ENCODE results near the gene TSSK6. TPM values are rescaled to one million over a fixed set of nuclear protein-coding genes. Genes with fewer than 3 reads are reported as not detected.

The TSSK6 gene
- total RNA-seq, 1 donor from 2014 or later, result 1.8 TPM

DNA sequence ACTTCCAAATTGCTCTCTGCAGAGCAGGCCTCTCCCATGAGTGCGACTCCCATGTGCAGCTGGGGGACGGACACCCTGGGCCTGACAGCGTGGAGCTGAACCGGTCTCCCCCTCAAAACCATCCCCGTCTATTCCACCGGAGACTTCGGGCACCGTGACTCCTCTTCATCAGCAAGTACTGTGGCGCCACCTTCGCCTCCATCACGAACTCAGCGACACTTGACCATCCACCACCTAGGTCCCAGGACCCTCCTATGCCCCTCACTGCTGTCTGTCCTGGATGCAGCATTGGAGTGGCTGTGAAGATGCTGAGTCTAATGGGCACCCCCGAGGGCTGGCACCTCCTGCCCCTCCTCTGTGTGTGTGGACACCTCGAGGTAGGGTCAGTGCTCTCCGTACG is 43.3 kb upstream of the TSSK6 start:
- H3K4me1 Mint-ChIP-seq (ENCODE audit: low read depth), result peaks cover 2% of the 10 kb centered on the region
- H3K36me3 Mint-ChIP-seq (ENCODE audit: low read depth), result no peaks in the 10 kb centered on the region
- H3K27me3 Mint-ChIP-seq (ENCODE audit: low read depth), result no peaks in the 10 kb centered on the region
- H3K9me3 Mint-ChIP-seq (ENCODE audit: low read depth), result no peaks in the 10 kb centered on the region
- no peak for DNase-seq (ENCODE audit: low spot score)
- H3K27ac Mint-ChIP-seq (ENCODE audit: unreplicated experiment), result no peak overlapping the region
- no peak overlapping the region for H3K4me3 Mint-ChIP-seq (ENCODE audit: unreplicated experiment)
- TF ChIP-seq, protein P1, sequence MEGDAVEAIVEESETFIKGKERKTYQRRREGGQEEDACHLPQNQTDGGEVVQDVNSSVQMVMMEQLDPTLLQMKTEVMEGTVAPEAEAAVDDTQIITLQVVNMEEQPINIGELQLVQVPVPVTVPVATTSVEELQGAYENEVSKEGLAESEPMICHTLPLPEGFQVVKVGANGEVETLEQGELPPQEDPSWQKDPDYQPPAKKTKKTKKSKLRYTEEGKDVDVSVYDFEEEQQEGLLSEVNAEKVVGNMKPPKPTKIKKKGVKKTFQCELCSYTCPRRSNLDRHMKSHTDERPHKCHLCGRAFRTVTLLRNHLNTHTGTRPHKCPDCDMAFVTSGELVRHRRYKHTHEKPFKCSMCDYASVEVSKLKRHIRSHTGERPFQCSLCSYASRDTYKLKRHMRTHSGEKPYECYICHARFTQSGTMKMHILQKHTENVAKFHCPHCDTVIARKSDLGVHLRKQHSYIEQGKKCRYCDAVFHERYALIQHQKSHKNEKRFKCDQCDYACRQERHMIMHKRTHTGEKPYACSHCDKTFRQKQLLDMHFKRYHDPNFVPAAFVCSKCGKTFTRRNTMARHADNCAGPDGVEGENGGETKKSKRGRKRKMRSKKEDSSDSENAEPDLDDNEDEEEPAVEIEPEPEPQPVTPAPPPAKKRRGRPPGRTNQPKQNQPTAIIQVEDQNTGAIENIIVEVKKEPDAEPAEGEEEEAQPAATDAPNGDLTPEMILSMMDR (IDR thresholded peaks at IDR 0.05), result no peak

DNA sequence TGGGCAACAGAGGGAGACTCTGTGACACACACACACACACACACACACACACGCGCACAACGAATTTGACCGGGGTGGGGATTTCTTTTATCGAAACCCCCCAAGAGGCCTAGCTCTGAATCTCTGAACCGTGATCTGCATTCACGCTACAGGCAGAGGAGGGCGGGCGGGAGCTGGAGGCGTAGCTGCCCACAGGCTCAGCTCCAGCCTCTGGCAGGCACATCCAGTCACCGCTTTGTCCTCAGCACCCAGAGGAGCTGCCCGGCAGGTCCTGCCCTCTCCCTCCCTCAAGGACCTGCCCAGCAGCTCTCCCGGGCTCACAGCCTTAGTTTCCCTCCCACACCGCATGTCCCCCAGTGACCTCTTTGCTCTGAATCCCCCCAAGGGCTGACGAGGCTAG is 42.7 kb upstream of the TSSK6 start:
- Mint-ChIP-seq H3K4me1 (ENCODE audit: low read depth) (peaks cover 2% of the 10 kb centered on the region), H3K27ac (ENCODE audit: unreplicated experiment) (no peak overlapping the region), H3K27me3 (ENCODE audit: low read depth) (no peaks in the 10 kb centered on the region), H3K36me3 (ENCODE audit: low read depth) (no peaks in the 10 kb centered on the region), H3K9me3 (ENCODE audit: low read depth) (no peaks in the 10 kb centered on the region), H3K4me3 (ENCODE audit: unreplicated experiment) (no peak overlapping the region)
- TF ChIP-seq, protein P1 (IDR thresholded peaks at IDR 0.05), result no peak
- DNase-seq (ENCODE audit: low spot score), result no peak

- TF ChIP-seq, protein P1 (IDR thresholded peaks at IDR 0.05), result peak; percentile 82
- H3K27me3 Mint-ChIP-seq (ENCODE audit: low read depth), result no peaks in the 10 kb centered on the region
- no peak overlapping the region for H3K4me3 Mint-ChIP-seq (ENCODE audit: unreplicated experiment)
- H3K4me1 Mint-ChIP-seq (ENCODE audit: low read depth), result peaks cover 31% of the 10 kb centered on the region
- peak overlapping the region; percentile 17 for H3K27ac Mint-ChIP-seq (ENCODE audit: unreplicated experiment)
- H3K36me3 Mint-ChIP-seq (ENCODE audit: low read depth), result no peaks in the 10 kb centered on the region
- DNase-seq (ENCODE audit: low spot score), result peak; percentile 86
- H3K9me3 Mint-ChIP-seq (ENCODE audit: low read depth), result no peaks in the 10 kb centered on the region
These were observed 39.0 kb upstream of the TSSK6 start for GRCh38 chr19:19554074-19555023.

DNA sequence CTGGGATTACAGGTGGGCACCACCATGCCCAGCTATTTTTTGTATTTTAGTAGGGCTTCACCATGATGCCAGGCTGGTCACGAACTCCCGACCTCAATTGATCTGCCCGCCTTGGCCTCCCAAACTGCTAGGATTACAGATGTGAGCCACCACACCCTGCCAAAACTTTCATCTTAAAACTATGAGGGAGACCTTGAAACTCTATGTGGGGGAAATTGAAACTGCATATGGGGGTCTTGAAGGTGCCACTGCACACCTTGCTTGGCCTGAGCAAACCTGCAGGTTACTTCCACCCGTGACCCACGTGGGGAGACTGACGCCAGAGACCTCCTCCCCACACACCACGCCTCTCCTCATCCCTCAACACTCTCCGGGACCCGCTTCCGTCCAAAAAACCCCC is 38.3 kb upstream of the TSSK6 start:
- no peaks in the 10 kb centered on the region for H3K9me3 Mint-ChIP-seq (ENCODE audit: low read depth)
- peak overlapping the region; percentile 17 for H3K27ac Mint-ChIP-seq (ENCODE audit: unreplicated experiment)
- no peak for DNase-seq (ENCODE audit: low spot score)
- H3K27me3 Mint-ChIP-seq (ENCODE audit: low read depth), result peaks cover 2% of the 10 kb centered on the region
- peaks cover 37% of the 10 kb centered on the region for H3K4me1 Mint-ChIP-seq (ENCODE audit: low read depth)
- TF ChIP-seq, protein P1 (IDR thresholded peaks at IDR 0.05), result no peak
- no peaks in the 10 kb centered on the region for H3K36me3 Mint-ChIP-seq (ENCODE audit: low read depth)
- no peak overlapping the region for H3K4me3 Mint-ChIP-seq (ENCODE audit: unreplicated experiment)

DNA sequence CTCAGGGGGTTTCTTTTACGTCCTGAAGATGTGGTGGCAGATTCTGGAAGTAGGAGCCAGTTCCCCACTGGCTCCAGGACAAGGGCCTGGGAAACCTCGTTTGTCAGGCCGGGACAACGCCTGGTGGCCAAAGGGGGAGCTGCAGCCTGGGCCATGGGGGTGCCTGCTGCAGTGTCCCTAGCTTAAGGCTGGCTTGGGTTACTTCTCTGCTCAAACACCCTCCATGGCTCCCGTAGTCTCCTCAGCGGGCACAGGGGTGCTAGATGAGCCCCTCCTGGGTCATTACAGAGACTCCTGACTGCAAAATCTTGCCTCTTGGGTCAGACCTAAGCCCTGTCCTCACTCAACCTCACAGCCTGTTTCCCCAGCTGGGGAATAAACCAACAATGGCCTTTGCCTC is 37.5 kb upstream of the TSSK6 start:
- no peak overlapping the region for H3K27ac Mint-ChIP-seq (ENCODE audit: unreplicated experiment)
- TF ChIP-seq, protein P1 (IDR thresholded peaks at IDR 0.05), result peak; percentile 76
- H3K36me3 Mint-ChIP-seq (ENCODE audit: low read depth), result no peaks in the 10 kb centered on the region
- H3K4me3 Mint-ChIP-seq (ENCODE audit: unreplicated experiment), result no peak overlapping the region
- peaks cover 38% of the 10 kb centered on the region for H3K4me1 Mint-ChIP-seq (ENCODE audit: low read depth)
- peaks cover 2% of the 10 kb centered on the region for H3K27me3 Mint-ChIP-seq (ENCODE audit: low read depth)
- no peaks in the 10 kb centered on the region for H3K9me3 Mint-ChIP-seq (ENCODE audit: low read depth)
- DNase-seq (ENCODE audit: low spot score), result no peak
